H9 (cell line): ENCODE measurements around the gene DLGAP4. TPM values are rescaled to one million over a fixed set of nuclear protein-coding genes. Genes with fewer than 3 reads are reported as not detected.

ENCODE experiments used
- DNase-seq: peaks from one replicate; pipeline ENCODE4 v3.0.0-alpha.2; 2017
- H2AFZ ChIP-seq: one replicate; pipeline ENCODE4 v1.6.1; 2013; ENCODE audit warnings: mild to moderate bottlenecking, low read length, control low read depth, moderate library complexity
- H2AK5ac ChIP-seq: 2 replicates; pipeline ENCODE4 v1.6.1; 2013; ENCODE audit warnings: low read length, control low read depth, mixed read lengths; ENCODE audit not compliant: insufficient read length
- H2BK120ac ChIP-seq: one replicate; pipeline ENCODE4 v1.6.1; 2013; ENCODE audit warnings: low read depth, mild to moderate bottlenecking, low read length, control low read depth, inconsistent platforms; ENCODE audit not compliant: poor library complexity, severe bottlenecking
- H2BK12ac ChIP-seq: 2 replicates; pipeline ENCODE4 v1.6.1; 2013; ENCODE audit warnings: low read length, control low read depth, mixed read lengths, low read depth; ENCODE audit not compliant: insufficient read length
- H2BK15ac ChIP-seq: 2 replicates; pipeline ENCODE4 v1.6.1; 2013; ENCODE audit warnings: low read depth, low read length, control low read depth
- H2BK20ac ChIP-seq: one replicate; pipeline ENCODE4 v1.6.1; 2013; ENCODE audit warnings: low read depth, mild to moderate bottlenecking, low read length, control low read depth, inconsistent platforms; ENCODE audit not compliant: poor library complexity, severe bottlenecking
- H2BK5ac ChIP-seq: 2 replicates; pipeline ENCODE4 v1.6.1; 2013; ENCODE audit warnings: low read length, control low read depth, mixed read lengths; ENCODE audit not compliant: insufficient read length
- H3K14ac ChIP-seq: 2 replicates; pipeline ENCODE4 v1.6.1; 2013; ENCODE audit warnings: low read length, control low read depth; ENCODE audit not compliant: insufficient read depth
- H3K18ac ChIP-seq: 2 replicates; pipeline ENCODE4 v1.6.1; 2013; ENCODE audit warnings: low read depth, mild to moderate bottlenecking, mixed read lengths, low read length, control low read depth; ENCODE audit not compliant: insufficient read length
- H3K23ac ChIP-seq: 2 replicates; pipeline ENCODE4 v1.6.1; 2013; ENCODE audit warnings: low read length, control low read depth, mixed read lengths, low read depth; ENCODE audit not compliant: insufficient read length
- H3K23me2 ChIP-seq: 2 replicates; pipeline ENCODE4 v1.6.1; 2013; ENCODE audit warnings: low read depth, mild to moderate bottlenecking, mixed read lengths, low read length, control low read depth; ENCODE audit not compliant: insufficient read length, poor library complexity, severe bottlenecking
- H3K27ac ChIP-seq: 2 replicates; pipeline ENCODE4 v1.5.1; 2013; ENCODE audit warnings: low read length, control low read depth, mixed read lengths, low read depth; ENCODE audit not compliant: insufficient read length
- H3K27me3 ChIP-seq: 2 replicates; pipeline ENCODE4 v1.6.1; 2013; ENCODE audit warnings: low read length, control low read depth, inconsistent platforms; ENCODE audit not compliant: insufficient read depth
- H3K4ac ChIP-seq: 2 replicates; pipeline ENCODE4 v1.6.1; 2013; ENCODE audit warnings: low read depth, mild to moderate bottlenecking, control low read depth, inconsistent platforms, low read length, moderate library complexity
- H3K4me1 ChIP-seq: 2 replicates; pipeline ENCODE4 v1.6.1; 2013; ENCODE audit warnings: low read length, control low read depth, inconsistent platforms; ENCODE audit not compliant: insufficient read depth
- H3K4me2 ChIP-seq: 2 replicates; pipeline ENCODE4 v1.6.1; 2013; ENCODE audit warnings: low read length, control low read depth, mixed read lengths; ENCODE audit not compliant: insufficient read length, insufficient read depth
- H3K56ac ChIP-seq: 2 replicates; pipeline ENCODE4 v1.6.1; 2013; ENCODE audit warnings: low read depth, mild to moderate bottlenecking, mixed read lengths, low read length, control low read depth; ENCODE audit not compliant: insufficient read length
- H3K79me1 ChIP-seq: 2 replicates; pipeline ENCODE4 v1.6.1; 2013; ENCODE audit warnings: low read depth, mild to moderate bottlenecking, moderate library complexity, low read length, control low read depth, inconsistent platforms; ENCODE audit not compliant: insufficient read depth, poor library complexity, severe bottlenecking
- H3K79me2 ChIP-seq: 2 replicates; pipeline ENCODE4 v1.6.1; 2013; ENCODE audit warnings: low read length, control low read depth, inconsistent platforms; ENCODE audit not compliant: insufficient read depth
- H3K9ac ChIP-seq: 2 replicates; pipeline ENCODE4 v1.6.1; 2013; ENCODE audit warnings: low read length, control low read depth, mixed read lengths; ENCODE audit not compliant: insufficient read length; ENCODE audit errors: extremely low read depth
- H3K9me3 ChIP-seq: one replicate; pipeline ENCODE4 v1.6.1; 2013; ENCODE audit warnings: low read depth, low read length, inconsistent platforms; ENCODE audit not compliant: control insufficient read depth
- H3T11ph ChIP-seq: one replicate; pipeline ENCODE4 v1.6.1; 2013; ENCODE audit warnings: mild to moderate bottlenecking, low read length, control low read depth, inconsistent platforms
- H4K20me1 ChIP-seq: one replicate; pipeline ENCODE4 v1.6.1; 2013; ENCODE audit not compliant: control insufficient read depth, insufficient read length, insufficient read depth
- H4K5ac ChIP-seq: 2 replicates; pipeline ENCODE4 v1.6.1; 2013; ENCODE audit warnings: low read depth, mild to moderate bottlenecking, mixed read lengths, low read length, control low read depth; ENCODE audit not compliant: insufficient read length
- H4K8ac ChIP-seq: replicated peaks from 2 replicates; pipeline ENCODE4 v1.6.1; 2013; ENCODE audit warnings: low read length, control low read depth, mixed read lengths, low read depth; ENCODE audit not compliant: insufficient read length
- H4K91ac ChIP-seq: 2 replicates; pipeline ENCODE4 v1.6.1; 2013; ENCODE audit warnings: low read depth, mild to moderate bottlenecking, moderate library complexity, mixed read lengths, low read length, control low read depth; ENCODE audit not compliant: insufficient read length
- H3K27ac Mint-ChIP-seq, 3 experiments: 2 replicates in 2 of 3; 3 replicates in 1 of 3; pipeline ENCODE4 v1.8.0; 2020 to 2021; ENCODE audit warnings: mixed read lengths in 3 of 3, mild to moderate bottlenecking in 1 of 3, moderate library complexity in 1 of 3
- H3K27me3 Mint-ChIP-seq: 2 replicates; pipeline ENCODE4 v1.8.0; 2021; ENCODE audit warnings: low read depth, mild to moderate bottlenecking, moderate library complexity, mixed read lengths
- H3K36me3 Mint-ChIP-seq, 3 experiments: 2 replicates in 2 of 3; 3 replicates in 1 of 3; pipeline ENCODE4 v1.8.0; 2020 to 2021; ENCODE audit warnings: low read depth in 3 of 3, mixed read lengths in 3 of 3; ENCODE audit not compliant: insufficient read depth in 1 of 3
- H3K4me1 Mint-ChIP-seq, 2 experiments: 2 replicates each; pipeline ENCODE4 v1.8.0; 2020; ENCODE audit warnings: mixed read lengths in 2 of 2
- H3K4me3 Mint-ChIP-seq, 2 experiments: 2 replicates in 1 of 2; 3 replicates in 1 of 2; pipeline ENCODE4 v1.8.0; 2020 to 2021; ENCODE audit warnings: mild to moderate bottlenecking in 2 of 2, mixed read lengths in 2 of 2, moderate library complexity in 1 of 2
- H3K9me3 Mint-ChIP-seq, 2 experiments: 2 replicates in 1 of 2; 3 replicates in 1 of 2; pipeline ENCODE4 v1.8.0; 2020; ENCODE audit warnings: mild to moderate bottlenecking in 2 of 2, mixed read lengths in 2 of 2, moderate library complexity in 1 of 2
- CTCF ChIP-seq: fragments of 200-600 bp; sonication (generic); conservative IDR thresholded peaks from 3 replicates; pipeline ENCODE4 v1.8.0; 2021; ENCODE audit warnings: antibody characterized with exemption, mild to moderate bottlenecking
- WGBS: extraction: QIAGEN DNeasy Blood & Tissue Kit; methylation state at CpG from one replicate; pipeline ENCODE4 v1.1.7; 2013; ENCODE audit warnings: missing lambda C conversion rate, low lambda C conversion rate, mixed read lengths; ENCODE audit not compliant: insufficient read length; ENCODE audit errors: extremely low coverage; 5-methylcytosine and 5-hydroxymethylcytosine counted together
- total RNA-seq: library from RNA; stranded (reverse); gene quantifications from 2 replicates; pipeline ENCODE4 v1.2.1, GENCODE V29; 2021

DLGAP4 gene
- total RNA-seq, 1 experiment from 2014 or later: 48.0 TPM

GRCh38 chr20:36471885-36472636, 165.9 kb downstream of the DLGAP4 start:
- no peaks in the 10 kb centered on the region for H3K4me1 ChIP-seq
- no peak overlapping the region for H3K27ac ChIP-seq
- H3K4me2 ChIP-seq: no peak overlapping the region
- no peak overlapping the region for H4K5ac ChIP-seq
- TF ChIP-seq CTCF: no peak
- no peaks in the 10 kb centered on the region for H3K9me3 ChIP-seq
- H2AK5ac ChIP-seq: no peak overlapping the region
- no peaks in the 10 kb centered on the region for H3K23me2 ChIP-seq
- H3T11ph ChIP-seq: no peak overlapping the region
- H4K20me1 ChIP-seq: no peaks in the 10 kb centered on the region
- no peak overlapping the region for H3K9ac ChIP-seq
- no peaks in the 10 kb centered on the region for H3K9me3 Mint-ChIP-seq
- H3K56ac ChIP-seq: no peak overlapping the region
- H2AFZ ChIP-seq: no peak overlapping the region
- no peak overlapping the region for H3K4ac ChIP-seq
- H3K27me3 ChIP-seq: no peaks in the 10 kb centered on the region
- H2BK15ac ChIP-seq: no peak overlapping the region
- H3K23ac ChIP-seq: no peak overlapping the region
- no peak overlapping the region for H2BK120ac ChIP-seq
- no peak overlapping the region for H2BK12ac ChIP-seq
- WGBS: no CpG with 5 or more reads among the region's 9 CpGs
- peak overlapping the region in 2 of 3 experiments; percentile 85 to 92; a peak in 6 of 7 replicates for H3K27ac Mint-ChIP-seq
- H3K14ac ChIP-seq: no peak overlapping the region
- no peak overlapping the region for H4K8ac ChIP-seq
- peaks cover 1 to 14% (median 12%) of the 10 kb centered on the region in 3 experiments; a peak in 5 of 7 replicates for H3K36me3 Mint-ChIP-seq
- no peak overlapping the region for H3K18ac ChIP-seq
- H3K79me1 ChIP-seq: no peaks in the 10 kb centered on the region
- no peaks in the 10 kb centered on the region for H3K27me3 Mint-ChIP-seq
- no peak overlapping the region for H2BK20ac ChIP-seq
- peaks cover 35 to 47% of the 10 kb centered on the region in 2 experiments for H3K4me1 Mint-ChIP-seq
- H4K91ac ChIP-seq: no peak overlapping the region
- no peak overlapping the region for H3K4me3 Mint-ChIP-seq
- no peak overlapping the region for H2BK5ac ChIP-seq
- H3K79me2 ChIP-seq: peaks cover 5% of the 10 kb centered on the region; the same call in 1 of the 2 replicates
- DNase-seq: no peak
